H9 (cell line): ENCODE data around the gene MINDY2. TPM values are rescaled to one million over a fixed set of nuclear protein-coding genes. Genes with fewer than 3 reads are reported as not detected.

Source experiments
- DNase-seq: peaks from one replicate; pipeline ENCODE4 v3.0.0-alpha.2; 2017
- H2AFZ ChIP-seq: one replicate; pipeline ENCODE4 v1.6.1; 2013; ENCODE audit warnings: mild to moderate bottlenecking, low read length, control low read depth, moderate library complexity
- H2AK5ac ChIP-seq: 2 replicates; pipeline ENCODE4 v1.6.1; 2013; ENCODE audit warnings: low read length, control low read depth, mixed read lengths; ENCODE audit not compliant: insufficient read length
- H2BK120ac ChIP-seq: one replicate; pipeline ENCODE4 v1.6.1; 2013; ENCODE audit warnings: low read depth, mild to moderate bottlenecking, low read length, control low read depth, inconsistent platforms; ENCODE audit not compliant: poor library complexity, severe bottlenecking
- H2BK12ac ChIP-seq: 2 replicates; pipeline ENCODE4 v1.6.1; 2013; ENCODE audit warnings: low read length, control low read depth, mixed read lengths, low read depth; ENCODE audit not compliant: insufficient read length
- H2BK15ac ChIP-seq: 2 replicates; pipeline ENCODE4 v1.6.1; 2013; ENCODE audit warnings: low read depth, low read length, control low read depth
- H2BK20ac ChIP-seq: one replicate; pipeline ENCODE4 v1.6.1; 2013; ENCODE audit warnings: low read depth, mild to moderate bottlenecking, low read length, control low read depth, inconsistent platforms; ENCODE audit not compliant: poor library complexity, severe bottlenecking
- H2BK5ac ChIP-seq: 2 replicates; pipeline ENCODE4 v1.6.1; 2013; ENCODE audit warnings: low read length, control low read depth, mixed read lengths; ENCODE audit not compliant: insufficient read length
- H3K14ac ChIP-seq: 2 replicates; pipeline ENCODE4 v1.6.1; 2013; ENCODE audit warnings: low read length, control low read depth; ENCODE audit not compliant: insufficient read depth
- H3K18ac ChIP-seq: 2 replicates; pipeline ENCODE4 v1.6.1; 2013; ENCODE audit warnings: low read depth, mild to moderate bottlenecking, mixed read lengths, low read length, control low read depth; ENCODE audit not compliant: insufficient read length
- H3K23ac ChIP-seq: 2 replicates; pipeline ENCODE4 v1.6.1; 2013; ENCODE audit warnings: low read length, control low read depth, mixed read lengths, low read depth; ENCODE audit not compliant: insufficient read length
- H3K23me2 ChIP-seq: 2 replicates; pipeline ENCODE4 v1.6.1; 2013; ENCODE audit warnings: low read depth, mild to moderate bottlenecking, mixed read lengths, low read length, control low read depth; ENCODE audit not compliant: insufficient read length, poor library complexity, severe bottlenecking
- H3K27ac ChIP-seq: 2 replicates; pipeline ENCODE4 v1.5.1; 2013; ENCODE audit warnings: low read length, control low read depth, mixed read lengths, low read depth; ENCODE audit not compliant: insufficient read length
- H3K27me3 ChIP-seq: 2 replicates; pipeline ENCODE4 v1.6.1; 2013; ENCODE audit warnings: low read length, control low read depth, inconsistent platforms; ENCODE audit not compliant: insufficient read depth
- H3K4ac ChIP-seq: 2 replicates; pipeline ENCODE4 v1.6.1; 2013; ENCODE audit warnings: low read depth, mild to moderate bottlenecking, control low read depth, inconsistent platforms, low read length, moderate library complexity
- H3K4me1 ChIP-seq: 2 replicates; pipeline ENCODE4 v1.6.1; 2013; ENCODE audit warnings: low read length, control low read depth, inconsistent platforms; ENCODE audit not compliant: insufficient read depth
- H3K4me2 ChIP-seq: 2 replicates; pipeline ENCODE4 v1.6.1; 2013; ENCODE audit warnings: low read length, control low read depth, mixed read lengths; ENCODE audit not compliant: insufficient read length, insufficient read depth
- H3K56ac ChIP-seq: 2 replicates; pipeline ENCODE4 v1.6.1; 2013; ENCODE audit warnings: low read depth, mild to moderate bottlenecking, mixed read lengths, low read length, control low read depth; ENCODE audit not compliant: insufficient read length
- H3K79me1 ChIP-seq: 2 replicates; pipeline ENCODE4 v1.6.1; 2013; ENCODE audit warnings: low read depth, mild to moderate bottlenecking, moderate library complexity, low read length, control low read depth, inconsistent platforms; ENCODE audit not compliant: insufficient read depth, poor library complexity, severe bottlenecking
- H3K79me2 ChIP-seq: 2 replicates; pipeline ENCODE4 v1.6.1; 2013; ENCODE audit warnings: low read length, control low read depth, inconsistent platforms; ENCODE audit not compliant: insufficient read depth
- H3K9ac ChIP-seq: 2 replicates; pipeline ENCODE4 v1.6.1; 2013; ENCODE audit warnings: low read length, control low read depth, mixed read lengths; ENCODE audit not compliant: insufficient read length; ENCODE audit errors: extremely low read depth
- H3K9me3 ChIP-seq: one replicate; pipeline ENCODE4 v1.6.1; 2013; ENCODE audit warnings: low read depth, low read length, inconsistent platforms; ENCODE audit not compliant: control insufficient read depth
- H3T11ph ChIP-seq: one replicate; pipeline ENCODE4 v1.6.1; 2013; ENCODE audit warnings: mild to moderate bottlenecking, low read length, control low read depth, inconsistent platforms
- H4K20me1 ChIP-seq: one replicate; pipeline ENCODE4 v1.6.1; 2013; ENCODE audit not compliant: control insufficient read depth, insufficient read length, insufficient read depth
- H4K5ac ChIP-seq: 2 replicates; pipeline ENCODE4 v1.6.1; 2013; ENCODE audit warnings: low read depth, mild to moderate bottlenecking, mixed read lengths, low read length, control low read depth; ENCODE audit not compliant: insufficient read length
- H4K8ac ChIP-seq: replicated peaks from 2 replicates; pipeline ENCODE4 v1.6.1; 2013; ENCODE audit warnings: low read length, control low read depth, mixed read lengths, low read depth; ENCODE audit not compliant: insufficient read length
- H4K91ac ChIP-seq: 2 replicates; pipeline ENCODE4 v1.6.1; 2013; ENCODE audit warnings: low read depth, mild to moderate bottlenecking, moderate library complexity, mixed read lengths, low read length, control low read depth; ENCODE audit not compliant: insufficient read length
- H3K27ac Mint-ChIP-seq, 3 experiments: 2 replicates in 2 of 3; 3 replicates in 1 of 3; pipeline ENCODE4 v1.8.0; 2020 to 2021; ENCODE audit warnings: mixed read lengths in 3 of 3, mild to moderate bottlenecking in 1 of 3, moderate library complexity in 1 of 3
- H3K27me3 Mint-ChIP-seq: 2 replicates; pipeline ENCODE4 v1.8.0; 2021; ENCODE audit warnings: low read depth, mild to moderate bottlenecking, moderate library complexity, mixed read lengths
- H3K36me3 Mint-ChIP-seq, 3 experiments: 2 replicates in 2 of 3; 3 replicates in 1 of 3; pipeline ENCODE4 v1.8.0; 2020 to 2021; ENCODE audit warnings: low read depth in 3 of 3, mixed read lengths in 3 of 3; ENCODE audit not compliant: insufficient read depth in 1 of 3
- H3K4me1 Mint-ChIP-seq, 2 experiments: 2 replicates each; pipeline ENCODE4 v1.8.0; 2020; ENCODE audit warnings: mixed read lengths in 2 of 2
- H3K4me3 Mint-ChIP-seq, 2 experiments: 2 replicates in 1 of 2; 3 replicates in 1 of 2; pipeline ENCODE4 v1.8.0; 2020 to 2021; ENCODE audit warnings: mild to moderate bottlenecking in 2 of 2, mixed read lengths in 2 of 2, moderate library complexity in 1 of 2
- H3K9me3 Mint-ChIP-seq, 2 experiments: 2 replicates in 1 of 2; 3 replicates in 1 of 2; pipeline ENCODE4 v1.8.0; 2020; ENCODE audit warnings: mild to moderate bottlenecking in 2 of 2, mixed read lengths in 2 of 2, moderate library complexity in 1 of 2
- WGBS: extraction: QIAGEN DNeasy Blood & Tissue Kit; methylation state at CpG from one replicate; pipeline ENCODE4 v1.1.7; 2013; ENCODE audit warnings: missing lambda C conversion rate, low lambda C conversion rate, mixed read lengths; ENCODE audit not compliant: insufficient read length; ENCODE audit errors: extremely low coverage; 5-methylcytosine and 5-hydroxymethylcytosine counted together
- total RNA-seq: library from RNA; stranded (reverse); gene quantifications from 2 replicates; pipeline ENCODE4 v1.2.1, GENCODE V29; 2021
- TF ChIP-seq, protein P1 (sequence below): fragments of 200-600 bp; sonication (generic); conservative IDR thresholded peaks from 3 replicates; pipeline ENCODE4 v1.8.0; 2021; ENCODE audit warnings: antibody characterized with exemption, mild to moderate bottlenecking

Gene MINDY2
- total RNA-seq, 1 experiment from 2014 or later, result 32.3 TPM

DNA sequence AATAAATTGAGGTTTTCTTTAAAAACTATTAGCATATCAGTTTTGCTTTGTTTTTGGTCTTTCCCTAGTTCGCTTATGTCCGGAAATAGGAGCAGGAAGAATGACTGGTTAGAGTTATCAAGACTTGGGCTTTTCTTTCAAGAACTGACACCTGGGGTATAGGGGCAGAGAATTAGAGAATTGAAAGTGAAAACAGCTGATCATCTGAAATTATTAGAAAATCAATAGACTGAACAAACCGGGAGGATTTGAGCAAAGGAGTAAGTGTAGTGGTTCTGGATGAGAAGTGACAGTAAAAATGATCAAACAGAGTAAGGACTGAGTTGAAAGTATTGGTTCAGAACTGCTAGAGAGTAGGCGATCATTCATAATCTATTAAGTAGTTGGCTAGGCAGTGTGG lies 6.0 kb downstream of the MINDY2 start:
- Histone ChIP-seq H4K91ac (no peak overlapping the region), H4K8ac (no peak overlapping the region), H2BK12ac (no peak overlapping the region), H3K79me1 (peaks cover 2% of the 10 kb centered on the region), H3K27me3 (no peaks in the 10 kb centered on the region), H3K56ac (no peak overlapping the region), H2AFZ (no peak overlapping the region), H2BK15ac (no peak overlapping the region), H2AK5ac (no peak overlapping the region), H3T11ph (no peak overlapping the region), H3K18ac (no peak overlapping the region), H3K79me2 (peaks cover 9% of the 10 kb centered on the region; the same call in 1 of the 2 replicates), H3K4me2 (no peak overlapping the region), H3K27ac (no peak overlapping the region), H4K5ac (no peak overlapping the region), H2BK20ac (no peak overlapping the region), H3K4ac (no peak overlapping the region), H3K4me1 (no peaks in the 10 kb centered on the region), H3K9ac (no peak overlapping the region), H3K14ac (no peak overlapping the region), H4K20me1 (no peaks in the 10 kb centered on the region), H3K9me3 (no peaks in the 10 kb centered on the region), H2BK5ac (no peak overlapping the region), H3K23me2 (no peaks in the 10 kb centered on the region), H3K23ac (no peak overlapping the region), H2BK120ac (no peak overlapping the region)
- peaks cover 8% of the 10 kb centered on the region in 2 experiments for H3K4me1 Mint-ChIP-seq
- TF ChIP-seq, protein P1, sequence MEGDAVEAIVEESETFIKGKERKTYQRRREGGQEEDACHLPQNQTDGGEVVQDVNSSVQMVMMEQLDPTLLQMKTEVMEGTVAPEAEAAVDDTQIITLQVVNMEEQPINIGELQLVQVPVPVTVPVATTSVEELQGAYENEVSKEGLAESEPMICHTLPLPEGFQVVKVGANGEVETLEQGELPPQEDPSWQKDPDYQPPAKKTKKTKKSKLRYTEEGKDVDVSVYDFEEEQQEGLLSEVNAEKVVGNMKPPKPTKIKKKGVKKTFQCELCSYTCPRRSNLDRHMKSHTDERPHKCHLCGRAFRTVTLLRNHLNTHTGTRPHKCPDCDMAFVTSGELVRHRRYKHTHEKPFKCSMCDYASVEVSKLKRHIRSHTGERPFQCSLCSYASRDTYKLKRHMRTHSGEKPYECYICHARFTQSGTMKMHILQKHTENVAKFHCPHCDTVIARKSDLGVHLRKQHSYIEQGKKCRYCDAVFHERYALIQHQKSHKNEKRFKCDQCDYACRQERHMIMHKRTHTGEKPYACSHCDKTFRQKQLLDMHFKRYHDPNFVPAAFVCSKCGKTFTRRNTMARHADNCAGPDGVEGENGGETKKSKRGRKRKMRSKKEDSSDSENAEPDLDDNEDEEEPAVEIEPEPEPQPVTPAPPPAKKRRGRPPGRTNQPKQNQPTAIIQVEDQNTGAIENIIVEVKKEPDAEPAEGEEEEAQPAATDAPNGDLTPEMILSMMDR, result no peak
- no peaks in the 10 kb centered on the region for H3K27me3 Mint-ChIP-seq
- H3K4me3 Mint-ChIP-seq, result no peak overlapping the region
- WGBS, result no CpG with 5 or more reads among the region's 4 CpGs
- peaks cover 0 to 2% (median 0%) of the 10 kb centered on the region in 3 experiments; a peak in 2 of 7 replicates for H3K36me3 Mint-ChIP-seq
- no peak for DNase-seq
- H3K9me3 Mint-ChIP-seq, result no peaks in the 10 kb centered on the region
- peak overlapping the region in 2 of 3 experiments; percentile 2 to 6; a peak in 1 of 7 replicates for H3K27ac Mint-ChIP-seq
